Measurements from ENCODE around the gene ASPHD2.

DNA sequence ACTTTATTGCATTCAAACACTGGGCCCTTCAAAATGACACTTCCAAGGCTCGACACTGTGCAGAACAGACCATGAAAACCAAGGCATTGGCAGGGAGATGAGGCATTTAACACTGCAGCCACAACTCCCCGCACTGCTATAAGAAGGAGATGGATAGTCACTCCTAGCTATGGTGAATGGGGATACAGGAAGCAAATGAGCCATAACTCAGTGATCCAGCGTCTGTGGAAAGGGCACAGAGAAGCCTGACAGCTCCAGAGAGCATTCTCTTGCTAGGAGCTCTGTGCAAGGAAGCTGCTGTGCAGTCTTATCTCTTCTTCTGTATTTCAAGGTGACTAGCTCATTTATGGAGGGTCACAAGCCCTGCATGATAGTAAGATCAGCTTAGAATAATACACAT, 33.6 kb downstream of the ASPHD2 start:
- TF ChIP-seq, protein P1, sequence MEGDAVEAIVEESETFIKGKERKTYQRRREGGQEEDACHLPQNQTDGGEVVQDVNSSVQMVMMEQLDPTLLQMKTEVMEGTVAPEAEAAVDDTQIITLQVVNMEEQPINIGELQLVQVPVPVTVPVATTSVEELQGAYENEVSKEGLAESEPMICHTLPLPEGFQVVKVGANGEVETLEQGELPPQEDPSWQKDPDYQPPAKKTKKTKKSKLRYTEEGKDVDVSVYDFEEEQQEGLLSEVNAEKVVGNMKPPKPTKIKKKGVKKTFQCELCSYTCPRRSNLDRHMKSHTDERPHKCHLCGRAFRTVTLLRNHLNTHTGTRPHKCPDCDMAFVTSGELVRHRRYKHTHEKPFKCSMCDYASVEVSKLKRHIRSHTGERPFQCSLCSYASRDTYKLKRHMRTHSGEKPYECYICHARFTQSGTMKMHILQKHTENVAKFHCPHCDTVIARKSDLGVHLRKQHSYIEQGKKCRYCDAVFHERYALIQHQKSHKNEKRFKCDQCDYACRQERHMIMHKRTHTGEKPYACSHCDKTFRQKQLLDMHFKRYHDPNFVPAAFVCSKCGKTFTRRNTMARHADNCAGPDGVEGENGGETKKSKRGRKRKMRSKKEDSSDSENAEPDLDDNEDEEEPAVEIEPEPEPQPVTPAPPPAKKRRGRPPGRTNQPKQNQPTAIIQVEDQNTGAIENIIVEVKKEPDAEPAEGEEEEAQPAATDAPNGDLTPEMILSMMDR (IDR thresholded peaks at IDR 0.05) = no peak
- no peak for TF ChIP-seq POLR2A (IDR thresholded peaks at IDR 0.05)

All from lower leg skin (tissue), 3 donors.